Stimulated activated CD8-positive, alpha-beta memory T cell treated with anti-CD3 and anti-CD28 coated beads, Interleukin-15, amount 100 ng/mL, for 4 hours (primary cell): ENCODE data around the gene MRPL32.

Experiments used
- DNase-seq, 2 donors: peaks; one replicate each; pipeline ENCODE4 v3.0.0-alpha.2; 2020; ENCODE audit warnings: low read depth in 2 of 2

MRPL32 gene

DNA sequence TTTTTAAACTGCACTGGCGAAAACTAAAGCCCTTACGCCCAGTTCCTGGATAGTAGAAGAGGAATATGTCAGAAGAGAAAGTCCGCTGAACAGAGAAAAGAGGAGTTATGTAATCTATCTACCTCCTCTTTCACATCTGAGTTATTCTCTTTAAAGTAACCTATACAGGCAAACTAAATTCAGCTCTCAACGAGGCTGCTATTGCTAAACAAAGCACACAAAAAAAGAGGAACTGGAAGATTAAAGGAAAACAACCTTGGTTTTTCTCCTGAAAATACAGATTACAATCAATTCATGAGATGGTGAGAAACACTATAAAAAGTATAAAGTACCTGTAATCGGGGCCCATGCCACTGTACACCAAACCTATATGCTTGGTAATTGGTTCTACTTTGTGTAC, 6.0 kb upstream of the MRPL32 start:
- no peak for DNase-seq

DNA sequence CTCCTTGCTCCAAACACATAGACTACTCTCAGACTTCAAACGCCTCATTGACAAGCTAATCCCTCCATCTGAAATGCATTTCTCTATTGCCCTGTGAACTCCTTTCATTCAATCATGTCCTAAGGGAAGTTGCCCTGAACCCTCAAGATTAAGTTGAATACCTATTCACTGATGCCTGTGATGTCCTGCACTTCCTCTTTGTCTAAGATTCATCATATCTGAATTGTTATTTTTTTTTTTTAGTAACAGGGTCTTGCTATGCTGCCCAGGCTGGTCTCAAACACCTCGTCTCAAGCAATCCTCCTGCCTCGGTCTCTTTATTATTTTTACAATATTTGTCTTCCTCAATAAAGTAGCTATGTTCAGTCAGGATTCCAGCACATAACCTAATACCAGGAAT, 3.4 kb upstream of the MRPL32 start:
- DNase-seq = no peak

DNA sequence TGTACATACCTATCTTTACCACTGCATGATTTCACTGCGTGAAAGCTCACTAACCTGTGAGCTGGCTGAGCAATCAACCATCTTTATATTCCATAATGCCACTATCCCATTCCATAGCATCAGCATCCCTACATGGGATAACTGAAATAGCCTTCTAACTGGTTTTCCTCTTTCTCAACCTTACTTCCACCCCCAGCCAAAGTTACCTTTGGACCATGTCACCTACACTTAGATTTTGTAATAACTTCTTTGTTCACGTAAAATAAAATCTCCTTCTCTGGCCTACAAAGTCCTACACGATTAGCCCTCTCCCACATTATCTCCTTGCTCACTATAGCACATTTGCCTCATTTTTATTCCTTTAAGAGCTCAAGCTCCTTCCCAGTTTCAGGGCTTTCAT, 2.7 kb upstream of the MRPL32 start:
- no peak for DNase-seq

DNA sequence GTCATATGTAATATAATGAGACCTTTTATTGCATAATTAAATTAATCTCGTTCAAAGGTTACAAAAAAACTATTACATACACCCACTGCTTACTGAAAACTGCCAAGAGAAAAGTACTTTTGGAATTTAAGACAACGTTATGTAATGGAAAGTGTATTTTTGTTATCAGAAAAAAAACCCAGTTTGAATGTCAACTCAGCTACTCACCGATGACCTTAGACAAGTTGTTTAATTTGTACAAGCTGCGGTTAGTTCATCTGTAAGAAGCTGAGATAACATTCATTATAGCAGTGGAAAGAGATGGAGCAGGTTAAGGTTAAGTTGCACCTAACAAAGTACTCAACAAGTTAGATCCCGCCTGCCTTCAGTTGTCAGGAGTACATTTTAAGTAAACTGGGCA, 1.3 kb upstream of the MRPL32 start:
- no peak for DNase-seq

DNA sequence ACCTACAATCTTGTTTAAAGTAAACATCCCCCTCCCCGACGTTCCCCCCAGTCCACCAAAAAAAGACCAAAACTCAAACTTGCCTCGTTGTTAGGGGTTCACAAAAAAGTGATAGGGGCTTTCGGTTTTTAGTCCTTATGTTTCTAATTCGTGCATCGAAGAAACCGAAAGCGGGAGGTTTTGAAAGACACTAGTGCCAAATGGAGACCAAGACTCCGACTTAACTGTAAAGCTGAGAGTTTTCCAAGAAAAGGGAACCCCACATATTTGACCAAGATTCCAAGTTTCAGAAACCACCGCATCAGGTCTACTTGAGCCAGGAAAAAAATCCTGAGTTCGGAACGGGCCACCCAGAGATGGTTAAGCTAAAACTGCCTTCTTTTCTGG, 736 bp upstream of the MRPL32 start:
- no peak for DNase-seq

DNA sequence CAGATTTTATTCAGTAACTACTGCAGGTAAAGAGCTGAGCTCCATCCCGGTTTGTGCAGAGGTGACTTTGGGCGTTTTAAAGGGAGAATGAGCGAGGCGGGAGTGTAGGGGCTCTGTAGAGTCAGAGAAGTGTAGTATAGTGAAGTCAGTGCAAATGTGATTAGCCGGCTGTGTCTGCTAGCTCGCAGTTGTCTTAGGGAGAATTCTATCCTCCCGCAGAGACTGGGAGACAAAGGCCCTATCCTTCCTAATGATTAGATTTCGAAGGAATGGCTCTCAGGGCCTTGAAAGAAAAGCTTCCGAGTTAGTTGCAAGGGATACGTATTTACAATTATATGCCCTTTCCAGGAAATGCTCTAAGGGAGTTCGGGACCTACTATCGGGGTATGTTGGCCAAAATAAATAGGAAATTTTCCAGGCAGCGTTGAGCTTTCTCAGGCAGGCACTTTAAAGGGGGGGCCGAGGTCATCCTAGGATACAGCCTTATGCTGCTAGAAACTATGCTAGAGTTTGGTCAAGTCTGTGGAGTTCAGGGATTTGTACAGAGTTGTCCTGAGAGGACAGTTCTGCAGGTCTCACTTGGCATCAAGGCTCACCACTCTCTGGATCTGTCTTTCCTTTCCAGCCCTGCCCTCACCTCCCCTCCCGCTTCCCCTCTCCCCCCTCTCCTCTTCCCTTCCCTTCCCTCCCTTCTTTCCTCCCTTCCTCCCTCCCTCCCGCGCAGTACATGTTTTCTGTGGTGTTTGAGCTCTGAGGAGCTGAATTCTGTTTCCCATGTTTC, 825 bp downstream of the MRPL32 start:
- no peak for DNase-seq

DNA sequence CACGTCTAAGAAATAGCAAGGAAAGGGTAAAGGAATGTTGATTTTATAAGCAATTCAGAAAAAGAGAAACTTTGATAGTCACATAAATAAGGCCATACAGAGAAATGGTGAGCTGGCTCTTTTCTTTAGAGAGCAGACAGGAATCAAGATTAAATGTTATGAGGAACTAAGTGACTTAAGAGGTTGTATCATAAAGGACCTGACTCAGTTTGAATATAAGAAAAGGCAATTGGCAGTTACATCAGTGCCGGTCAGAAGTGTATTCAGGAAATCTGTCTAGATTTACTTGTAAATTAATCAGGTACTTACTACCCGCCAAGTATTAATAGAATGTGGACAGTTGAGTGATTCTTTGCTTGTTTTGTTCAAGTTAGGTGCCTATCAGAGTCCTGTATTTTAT, 2.1 kb downstream of the MRPL32 start:
- no peak for DNase-seq

DNA sequence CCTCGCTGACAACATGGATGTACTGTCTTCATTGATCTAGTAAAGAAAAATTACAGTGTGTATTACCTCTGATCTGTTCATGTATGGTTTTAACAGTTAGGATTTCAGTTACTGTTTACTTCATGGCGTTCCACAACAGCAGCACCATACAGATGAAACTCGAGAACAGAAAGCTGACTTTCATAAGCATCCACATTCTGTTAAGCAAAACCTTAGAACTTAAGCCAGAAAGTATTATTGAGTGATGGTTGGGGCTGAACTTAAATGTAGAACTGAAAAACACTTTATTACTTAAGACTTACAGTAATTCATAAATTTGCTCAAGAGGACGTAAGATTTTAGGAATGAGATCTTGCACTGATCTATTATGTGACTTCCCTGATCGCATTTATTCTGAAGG, 3.7 kb downstream of the MRPL32 start:
- no peak for DNase-seq

DNA sequence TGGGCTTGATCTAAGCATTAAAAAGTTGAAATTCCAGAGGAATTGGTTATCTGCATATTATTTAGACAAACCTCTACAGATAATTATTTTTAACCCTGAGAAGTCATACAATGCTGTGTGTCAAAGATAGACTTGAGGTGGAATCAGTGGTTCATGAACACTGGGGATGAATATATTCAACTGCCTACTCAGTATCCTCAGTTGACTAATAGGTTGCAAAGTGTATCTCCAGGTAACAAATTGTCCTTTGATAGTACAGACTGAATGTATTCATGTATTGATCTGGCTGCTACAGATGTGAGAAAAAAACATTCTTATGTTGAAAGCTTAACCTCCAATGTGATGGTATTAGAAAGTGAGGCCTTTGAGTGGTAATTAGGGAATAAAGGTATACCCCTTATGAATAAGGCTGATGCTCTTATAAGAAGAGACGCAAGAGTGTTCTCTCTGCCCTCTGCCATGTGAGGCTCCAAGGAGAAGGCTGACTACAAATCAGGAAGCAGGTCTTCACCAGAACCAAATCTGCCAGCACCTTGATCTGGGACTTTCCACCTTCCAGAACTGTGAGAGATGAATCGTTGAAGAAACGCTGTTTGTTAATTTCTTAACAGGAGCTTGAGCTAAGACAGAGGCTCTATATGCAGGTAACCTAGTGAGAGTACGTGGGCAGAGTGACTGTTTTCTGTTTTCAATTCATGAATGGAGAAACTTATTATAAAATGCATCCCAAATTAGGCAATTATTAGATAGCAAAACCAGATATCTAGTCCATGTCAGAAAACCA, 7.5 kb downstream of the MRPL32 start:
- no peak for DNase-seq

DNA sequence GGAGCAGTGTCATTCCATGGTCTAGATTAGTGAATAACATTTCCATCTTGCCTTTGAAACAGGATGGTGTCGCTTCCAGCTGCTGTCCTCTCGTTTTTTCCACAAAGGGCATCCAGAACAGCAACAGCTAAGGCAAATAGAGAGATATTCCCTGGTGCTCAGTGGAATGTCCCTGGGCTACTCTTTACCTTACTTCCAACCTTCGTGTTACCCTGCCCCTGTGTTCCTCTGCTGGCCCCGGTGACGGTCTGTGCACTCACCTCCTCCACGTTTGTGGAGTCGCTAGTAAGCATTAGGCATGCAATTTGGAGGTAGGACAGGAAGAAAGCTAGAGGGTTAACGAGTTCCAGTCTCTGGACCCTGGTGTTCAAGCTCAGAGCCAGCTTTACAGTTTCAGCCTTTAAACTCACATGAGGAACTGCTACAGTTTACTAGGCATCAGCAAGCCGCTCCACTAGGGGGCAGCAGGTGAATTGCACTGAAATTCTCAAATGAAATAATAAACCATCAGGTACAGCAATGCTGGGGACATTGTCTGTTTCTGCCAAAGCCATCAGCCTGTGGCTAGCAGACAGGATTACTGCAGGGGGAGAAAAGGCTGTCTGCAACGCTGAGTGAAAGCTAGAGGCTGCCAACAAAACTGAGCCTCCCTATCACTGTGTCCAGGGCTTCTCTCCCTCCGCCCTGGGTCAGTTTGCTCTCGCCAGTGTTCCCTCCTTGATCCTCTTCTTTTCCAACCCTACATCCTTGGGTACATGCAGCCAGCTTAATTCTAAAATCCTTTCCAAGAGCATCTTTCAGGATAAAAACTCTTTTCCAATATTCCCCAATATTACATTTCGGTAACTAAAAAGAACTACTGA, 9.0 kb downstream of the MRPL32 start:
- DNase-seq = peak; percentile 27 to 46

DNA sequence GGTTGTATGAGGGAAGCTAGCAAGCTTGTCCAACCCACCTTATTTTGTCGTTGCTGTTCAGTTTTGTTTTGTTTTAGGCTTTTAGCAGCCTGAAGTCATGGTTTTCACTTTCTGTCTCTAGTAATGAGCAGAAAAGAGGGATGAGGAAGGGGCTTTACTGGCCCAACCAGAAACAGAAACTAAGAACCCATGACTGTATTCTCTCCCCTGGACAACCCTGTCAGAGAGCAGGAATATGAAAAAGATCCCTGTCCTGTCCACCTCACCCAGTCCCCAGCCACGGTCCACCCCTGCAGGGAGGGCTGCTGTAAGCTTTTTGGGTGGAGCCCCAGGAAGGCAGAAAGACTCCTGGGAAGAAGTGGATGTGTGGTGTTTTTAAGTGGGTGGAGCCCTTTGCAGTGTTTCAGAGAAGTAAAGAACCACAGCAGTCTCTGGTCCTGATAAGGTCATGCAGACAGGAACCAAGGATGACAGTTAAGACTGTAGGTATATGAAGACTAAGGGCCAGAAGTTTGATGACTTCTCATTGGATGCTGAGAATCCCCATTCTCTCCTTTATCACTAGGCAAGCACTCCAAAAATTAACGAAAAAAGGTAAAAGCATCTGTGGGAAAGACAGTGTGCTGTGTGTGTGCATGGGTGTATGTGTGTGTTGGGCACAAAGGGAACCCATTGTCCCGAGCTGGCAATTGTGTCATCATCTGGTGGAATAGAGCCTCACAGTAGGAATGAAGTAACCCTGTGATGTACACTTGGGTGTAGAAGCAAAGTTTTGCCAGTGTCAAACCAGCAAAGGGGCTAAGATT, 13.8 kb downstream of the MRPL32 start:
- DNase-seq = no peak

DNA sequence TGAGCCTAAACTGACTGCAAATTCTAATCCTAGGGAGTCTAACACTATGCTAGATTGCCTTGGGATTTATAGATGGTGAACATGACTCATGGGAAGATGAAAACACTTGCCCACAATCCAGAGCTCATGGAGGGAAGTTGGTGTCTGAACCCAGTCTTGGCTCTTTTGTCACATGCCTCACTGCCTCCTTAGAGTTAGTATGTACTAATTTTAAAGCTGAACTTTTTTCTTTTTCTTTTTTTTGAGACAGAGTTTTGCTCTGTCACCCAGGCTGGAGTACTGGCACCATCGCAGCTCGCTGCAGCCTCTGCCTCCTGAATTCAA, 14.4 kb downstream of the MRPL32 start:
- no peak for DNase-seq

DNA sequence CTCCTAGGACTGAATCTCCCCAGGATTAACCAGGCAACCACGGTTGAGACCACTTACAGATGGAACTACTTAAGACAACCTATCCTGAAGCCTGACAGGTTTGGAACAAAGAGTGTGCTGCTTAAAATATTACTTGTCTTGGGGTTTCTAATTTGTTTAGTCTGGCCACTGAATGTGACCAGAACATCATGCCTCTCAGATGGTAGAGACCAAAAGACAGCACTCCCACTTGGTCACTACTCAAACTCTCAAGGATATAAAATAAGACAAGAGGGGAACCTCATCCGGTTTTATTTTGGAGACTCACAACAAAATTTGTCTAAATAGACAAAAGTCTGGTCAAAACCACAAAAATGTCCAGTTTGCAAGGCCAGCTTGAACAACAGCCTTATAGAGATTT, 15.3 kb downstream of the MRPL32 start:
- no peak for DNase-seq

DNA sequence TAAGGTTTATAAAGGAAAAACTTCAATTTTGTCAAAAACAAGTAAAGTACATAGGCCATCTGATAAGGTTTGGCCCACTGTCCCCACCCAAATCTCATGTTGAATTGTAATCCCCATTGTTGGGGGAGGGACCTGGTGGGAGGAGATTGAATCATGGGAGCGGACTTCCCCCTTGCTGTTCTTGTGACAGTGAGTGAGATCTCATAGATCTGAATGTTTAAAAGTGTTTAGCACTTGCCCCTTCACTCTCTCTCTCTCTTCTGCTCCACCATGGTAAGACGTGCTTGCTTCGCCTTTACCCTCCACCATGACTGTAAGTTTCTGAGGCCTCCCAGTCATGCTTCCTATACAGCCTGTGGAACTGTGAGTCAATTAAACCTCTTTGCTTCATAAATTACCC, 18.2 kb downstream of the MRPL32 start:
- DNase-seq = no peak

DNA sequence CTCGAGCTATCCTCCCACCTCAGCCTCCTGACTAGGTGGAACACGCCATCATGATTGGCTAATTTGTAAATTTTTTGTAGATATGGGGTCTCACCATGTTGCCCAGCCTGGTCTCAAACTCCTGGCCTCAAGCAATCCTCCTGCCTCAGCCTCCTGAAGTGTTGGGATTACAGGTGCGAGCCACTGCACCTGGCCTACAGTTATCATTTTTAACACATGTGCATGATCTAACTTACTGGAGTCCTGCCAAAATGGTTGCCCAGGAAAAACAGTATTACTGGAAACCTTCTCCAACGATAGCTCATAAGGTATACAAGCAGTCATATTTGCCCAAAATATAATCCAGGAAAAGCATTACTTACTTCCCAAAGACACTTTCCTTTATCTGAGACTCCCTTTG, 20.2 kb downstream of the MRPL32 start:
- no peak for DNase-seq

DNA sequence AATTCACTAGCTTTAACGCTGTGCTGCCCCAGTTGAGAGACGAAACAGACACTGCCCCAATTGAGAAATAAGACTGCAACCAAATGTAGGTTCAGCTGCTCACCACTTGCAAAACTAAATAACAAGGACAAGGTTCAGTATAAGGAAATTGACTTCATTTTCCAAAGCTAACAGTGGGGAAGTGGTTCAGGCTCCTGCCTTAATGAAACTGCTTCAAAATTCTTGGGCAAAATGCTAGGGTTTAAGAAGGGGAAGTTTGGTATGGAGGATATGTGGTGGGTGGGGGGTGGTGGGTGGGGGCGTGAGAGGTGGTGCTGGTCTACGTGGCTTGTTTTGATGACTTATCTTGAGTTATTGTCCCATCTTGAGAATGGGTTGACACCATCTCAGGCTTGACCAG, 21.8 kb downstream of the MRPL32 start:
- DNase-seq = no peak

DNA sequence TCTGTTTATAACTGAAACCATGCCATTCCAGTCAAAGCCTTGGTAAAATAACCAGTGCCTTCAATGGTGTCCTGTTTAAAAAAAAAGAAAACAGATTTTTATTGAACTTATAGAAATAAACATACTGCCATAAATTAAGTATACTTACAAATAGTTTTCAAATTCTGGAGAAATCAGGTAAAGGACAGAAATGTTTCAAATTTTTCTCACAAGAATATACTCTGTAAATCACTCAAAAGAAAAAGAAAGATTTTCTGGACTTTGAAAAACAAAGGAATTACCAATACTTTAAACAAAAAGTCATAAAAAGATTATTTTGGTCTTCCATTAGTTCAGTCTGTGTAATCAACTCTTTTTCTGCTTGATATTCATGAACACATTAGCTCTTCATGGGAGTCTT, 23.9 kb downstream of the MRPL32 start:
- no peak for DNase-seq

DNA sequence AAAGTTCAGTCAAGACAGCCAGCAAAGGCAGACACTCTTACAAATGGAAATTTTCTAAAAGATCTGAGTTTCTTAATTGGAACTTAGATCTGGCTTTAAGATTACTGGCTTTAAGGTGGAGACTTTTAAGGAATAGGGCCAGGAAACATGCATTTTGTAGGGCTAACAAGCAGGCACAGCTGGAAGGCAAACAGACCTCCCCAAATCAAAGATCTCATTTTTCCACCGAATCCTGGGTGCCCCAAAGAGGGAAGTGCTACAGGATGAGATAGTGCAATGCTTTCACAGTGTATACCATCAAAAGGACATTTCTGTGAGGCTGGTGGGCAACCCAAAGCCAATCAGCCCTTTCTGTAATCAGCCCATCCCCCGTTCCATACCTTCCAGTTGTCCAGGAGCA, 27.4 kb downstream of the MRPL32 start:
- no peak for DNase-seq

DNA sequence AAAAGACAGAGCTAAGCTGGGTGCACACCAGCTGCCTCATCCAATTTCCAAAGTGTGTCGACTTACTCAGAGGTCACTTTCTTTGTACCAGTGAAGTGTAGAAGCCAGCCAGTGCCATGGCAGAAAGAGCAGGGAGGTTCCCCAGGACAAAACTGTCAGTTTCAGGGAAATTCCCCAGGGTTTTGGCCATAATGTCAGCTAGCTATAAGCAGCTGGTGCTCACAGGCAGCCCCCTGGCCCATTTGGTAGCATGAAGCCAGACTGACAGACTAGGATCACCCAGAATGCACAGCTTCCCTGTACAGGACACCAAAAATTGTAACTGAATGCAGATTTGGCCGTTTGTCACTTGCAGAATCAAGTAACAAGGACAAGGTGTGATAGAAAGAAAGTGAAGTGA, 28.6 kb downstream of the MRPL32 start:
- DNase-seq = no peak

DNA sequence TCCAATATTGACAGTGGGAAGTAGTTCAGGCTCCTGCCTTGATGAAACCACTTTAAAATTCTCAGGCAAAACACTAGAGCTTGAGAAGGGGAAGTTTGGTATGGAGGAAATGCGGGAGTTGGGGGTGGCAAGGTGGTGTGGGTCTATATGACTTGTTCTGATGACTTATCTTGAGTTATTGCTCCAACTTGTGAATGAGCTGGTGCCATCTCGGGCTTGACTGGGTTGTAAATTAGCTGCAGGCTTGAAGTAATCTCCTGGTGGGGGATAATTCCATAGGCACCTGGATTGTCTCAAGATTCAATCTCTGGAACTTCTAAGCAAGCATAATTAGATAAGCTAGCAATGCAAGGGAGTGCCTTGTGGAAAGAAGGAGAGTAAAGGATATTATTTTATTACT, 29.0 kb downstream of the MRPL32 start:
- no peak for DNase-seq

DNA sequence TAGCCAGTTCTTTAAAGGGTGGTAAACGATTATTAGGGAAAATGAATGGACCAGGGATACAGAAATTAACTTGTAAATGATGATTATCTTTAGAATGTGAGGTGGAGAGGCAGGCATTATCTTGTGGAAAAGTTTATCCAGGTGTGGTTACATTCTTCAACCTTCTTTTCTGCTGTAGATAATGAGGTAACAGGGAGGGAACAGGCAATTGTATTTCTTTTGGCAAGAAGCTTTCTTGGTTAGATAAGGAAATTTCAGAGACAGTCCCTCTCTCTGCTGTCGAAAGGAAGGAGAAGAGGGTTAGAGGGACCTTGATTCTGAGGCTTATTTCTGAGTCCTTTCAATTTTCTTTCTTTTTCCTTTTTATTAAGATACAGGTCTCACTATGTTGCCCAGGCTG, 32.1 kb downstream of the MRPL32 start:
- no peak for DNase-seq
